Mesodermal cell (in vitro differentiated cells): ENCODE data around the gene DICER1.

Source experiments
- H3K27ac ChIP-seq: 2 replicates; pipeline ENCODE4 v1.7.0; 2013; ENCODE audit warnings: mild to moderate bottlenecking, low read depth, low read length, moderate library complexity; ENCODE audit not compliant: severe bottlenecking
- H3K36me3 ChIP-seq: 2 replicates; pipeline ENCODE4 v1.7.1; 2013; ENCODE audit warnings: mild to moderate bottlenecking, low read length, moderate library complexity; ENCODE audit not compliant: control insufficient read depth, insufficient read depth
- H3K4me1 ChIP-seq: one replicate; pipeline ENCODE4 v1.7.1; 2013; ENCODE audit warnings: mild to moderate bottlenecking, low read length; ENCODE audit not compliant: insufficient read depth, control insufficient read depth, poor library complexity, severe bottlenecking
- H3K4me3 ChIP-seq: 2 replicates; pipeline ENCODE4 v1.7.0; 2013; ENCODE audit warnings: low read length, control low read depth, mild to moderate bottlenecking; ENCODE audit not compliant: insufficient read depth, poor library complexity, severe bottlenecking; ENCODE audit errors: extremely low read depth
- H3K9me3 ChIP-seq: 2 replicates; pipeline ENCODE4 v1.7.1; 2013; ENCODE audit warnings: mild to moderate bottlenecking, low read length, moderate library complexity; ENCODE audit not compliant: control insufficient read depth
- WGBS, 2 experiments: methylation state at CpG; one replicate each; pipeline ENCODE4 v1.1.5; 2013; ENCODE audit warnings: missing lambda C conversion rate in 2 of 2; ENCODE audit not compliant: insufficient coverage in 2 of 2; 5-methylcytosine and 5-hydroxymethylcytosine counted together

The DICER1 gene

DNA sequence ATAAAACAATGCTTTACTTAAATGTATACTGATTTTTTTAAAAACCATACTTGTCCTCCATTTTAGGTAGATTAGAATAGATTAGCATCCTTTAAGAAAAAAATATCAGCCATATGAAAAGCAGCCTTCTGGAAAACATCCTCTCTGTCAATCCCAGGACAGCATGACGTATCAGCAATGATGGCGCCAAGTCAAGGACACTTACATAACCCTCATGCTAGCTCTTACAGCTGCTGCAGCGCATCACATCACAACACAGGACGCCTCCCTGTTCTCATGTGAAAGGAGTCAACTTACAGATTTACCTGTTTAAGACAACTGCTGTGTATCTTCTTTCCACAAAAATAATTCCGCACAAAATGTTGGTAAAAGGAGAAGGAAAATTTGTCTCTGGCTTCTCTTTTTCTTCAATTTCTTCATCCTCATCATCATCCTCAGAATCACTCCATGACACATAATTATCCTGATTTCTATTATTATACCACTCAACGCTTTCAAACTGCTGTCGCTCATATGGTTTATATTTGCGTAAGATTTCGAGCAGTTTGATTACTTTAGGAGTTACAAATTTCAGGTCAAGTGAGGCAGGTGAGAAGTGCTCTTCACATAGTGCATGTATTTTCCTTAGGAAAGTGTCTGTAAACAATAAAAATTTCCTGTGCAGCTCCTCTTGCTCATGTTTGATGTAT lies 33.3 kb downstream of the DICER1 start:
- Histone ChIP-seq H3K4me3 (no peak overlapping the region), H3K27ac (no peak overlapping the region)
- WGBS, 2 experiments: 100% methylated on average over 3 of the region's 9 CpGs; no CpG with 5 or more reads in 1 of the 2 experiments

DNA sequence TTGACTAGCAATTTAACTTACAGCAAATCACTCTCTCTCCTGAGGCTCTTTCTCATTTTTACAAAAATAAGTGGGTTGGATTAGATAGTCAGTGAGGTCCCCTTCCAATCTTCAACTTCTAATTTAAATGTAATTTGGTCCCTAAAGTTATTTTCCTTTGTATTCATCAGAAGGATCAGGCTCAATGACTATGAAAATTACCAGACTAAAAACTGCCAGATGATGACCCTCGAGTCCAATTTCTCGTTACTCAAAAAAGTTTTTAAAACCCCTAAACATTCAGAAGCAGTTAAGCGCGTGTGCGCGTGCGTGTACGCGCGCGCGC lies 34.7 kb downstream of the DICER1 start:
- no CpG with 5 or more reads among the region's 12 CpGs for WGBS, 2 experiments
- Histone ChIP-seq H3K4me3 (no peak overlapping the region), H3K4me1 (peaks cover 14% of the 10 kb centered on the region), H3K9me3 (no peaks in the 10 kb centered on the region), H3K27ac (no peak overlapping the region), H3K36me3 (peaks cover 38% of the 10 kb centered on the region)

More for the DNA sequence above, 33.3 kb downstream of the DICER1 start:
- peaks cover 34% of the 10 kb centered on the region for H3K36me3 ChIP-seq
- H3K9me3 ChIP-seq: no peaks in the 10 kb centered on the region
- H3K4me1 ChIP-seq: peaks cover 11% of the 10 kb centered on the region

DNA sequence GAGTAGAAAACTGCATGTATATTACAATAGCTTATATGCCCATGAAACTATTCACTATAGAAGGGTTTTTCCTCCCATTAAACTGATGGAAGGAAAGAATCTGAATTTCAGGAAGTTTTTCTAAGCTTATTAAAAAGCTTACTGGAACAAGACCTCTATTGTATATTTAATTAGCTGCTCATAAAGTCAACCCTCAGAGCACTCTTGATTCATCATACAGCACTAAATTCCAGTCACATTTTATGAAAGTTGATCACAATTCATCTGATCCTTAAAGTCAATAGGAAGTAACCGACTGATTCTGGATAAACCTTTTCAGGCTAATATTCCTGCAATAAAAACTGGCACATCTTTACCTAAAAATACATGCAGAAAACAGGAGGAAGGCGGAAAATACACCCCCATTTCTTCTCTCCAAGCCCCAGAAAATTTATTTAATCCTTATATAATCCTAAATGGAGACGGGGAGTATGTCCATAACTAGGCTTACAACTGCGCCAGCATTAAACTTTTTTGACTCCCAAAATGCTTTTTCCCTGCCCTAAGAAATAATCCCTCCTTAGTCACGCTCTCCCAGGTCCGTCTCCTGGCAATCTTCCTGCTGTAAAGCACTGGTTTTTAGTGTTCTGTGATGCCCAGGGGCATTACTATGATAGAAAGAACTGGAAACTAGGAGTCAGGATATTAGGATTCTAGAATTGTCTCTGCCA lies 35.3 kb downstream of the DICER1 start:
- no peak overlapping the region for H3K4me3 ChIP-seq
- peaks cover 11% of the 10 kb centered on the region for H3K4me1 ChIP-seq
- 95 to 100% methylated on average over 1 to 6 of the region's 6 CpGs for WGBS, 2 experiments
- H3K36me3 ChIP-seq: peaks cover 43% of the 10 kb centered on the region
- no peak overlapping the region for H3K27ac ChIP-seq
- H3K9me3 ChIP-seq: no peaks in the 10 kb centered on the region

DNA sequence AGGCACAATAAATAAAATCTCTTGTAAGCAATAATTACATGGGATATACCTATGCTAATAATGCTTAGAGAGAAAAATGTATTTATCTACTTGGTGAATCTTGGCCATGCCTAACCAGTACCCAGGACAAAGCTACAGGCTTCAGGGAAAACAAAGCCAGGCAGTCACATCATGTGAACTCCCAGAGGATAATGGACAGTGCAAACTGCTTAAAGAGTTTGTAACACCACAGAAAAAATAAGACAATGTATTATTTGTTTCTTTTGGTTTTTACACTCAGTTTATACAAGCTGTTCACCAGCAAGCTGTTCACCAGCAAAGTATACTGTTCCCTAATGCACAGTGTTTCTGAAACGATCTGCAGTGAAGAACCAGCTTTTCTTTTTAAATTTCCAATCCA lies 38.0 kb downstream of the DICER1 start:
- WGBS, 2 experiments: no CpG with 5 or more reads among the region's 1 CpG
- no peak overlapping the region for H3K27ac ChIP-seq

DNA sequence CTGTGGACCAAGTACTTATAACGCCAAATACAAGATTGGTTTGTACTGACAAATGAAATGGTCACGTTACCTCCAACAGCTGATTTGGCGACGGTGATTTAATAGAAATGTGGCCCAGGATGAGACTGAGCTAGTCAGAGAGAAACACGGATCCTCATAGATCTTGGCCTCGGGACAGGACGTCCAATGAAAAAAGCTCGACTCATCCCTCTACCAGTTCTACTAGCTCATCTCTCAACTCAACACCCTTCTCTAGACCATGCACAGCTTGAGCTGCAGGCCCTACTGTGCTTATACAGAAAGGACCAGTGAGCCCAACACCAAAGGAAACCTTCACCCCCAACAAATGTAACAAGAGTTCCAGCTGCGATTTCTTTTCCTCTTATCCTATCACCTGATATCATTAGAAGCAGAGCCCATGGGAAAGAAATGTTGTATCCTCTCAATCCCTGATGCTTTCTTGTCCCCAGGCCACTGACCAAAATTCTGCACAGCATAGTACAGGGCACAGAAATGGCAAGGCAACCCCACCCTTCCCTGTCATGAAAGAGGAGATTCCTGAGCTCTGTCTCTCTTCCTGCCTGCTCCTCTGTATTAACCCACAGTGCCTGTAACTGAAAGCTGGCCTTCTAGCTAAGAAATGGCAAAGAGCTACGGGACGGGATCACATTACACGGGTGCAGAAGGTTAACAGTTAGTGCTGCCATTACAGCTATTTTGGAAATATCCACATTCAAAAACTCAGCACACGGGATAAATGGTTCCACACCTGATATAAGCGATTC lies 39.2 kb downstream of the DICER1 start:
- peaks cover 43% of the 10 kb centered on the region for H3K36me3 ChIP-seq
- WGBS, 2 experiments: 89 to 95% methylated on average over 11 to 12 of the region's 14 CpGs
- no peak overlapping the region for H3K27ac ChIP-seq

More for the DNA sequence above, 38.0 kb downstream of the DICER1 start:
- Histone ChIP-seq H3K36me3 (peaks cover 46% of the 10 kb centered on the region), H3K4me3 (no peak overlapping the region), H3K4me1 (peaks cover 3% of the 10 kb centered on the region), H3K9me3 (no peaks in the 10 kb centered on the region)

DNA sequence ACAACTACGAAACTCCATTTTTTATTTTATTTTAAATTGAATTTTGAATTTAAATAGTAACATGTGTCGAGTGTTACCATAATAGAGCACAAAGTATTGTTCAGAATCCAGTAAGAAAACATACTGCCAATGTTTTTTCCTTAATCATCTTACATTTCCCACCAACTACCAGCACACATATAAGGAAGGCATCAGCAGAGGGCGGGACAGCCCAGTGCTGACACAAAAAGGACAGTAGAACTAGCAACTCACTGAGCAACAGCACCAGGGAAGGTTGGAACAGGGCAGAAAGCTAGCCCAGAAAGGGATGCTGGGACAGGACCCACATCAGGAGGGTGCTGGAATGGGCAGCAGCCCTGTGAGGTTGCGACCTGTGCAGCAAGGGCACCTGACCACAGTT lies 43.9 kb downstream of the DICER1 start:
- peaks cover 3% of the 10 kb centered on the region for H3K4me1 ChIP-seq
- H3K4me3 ChIP-seq: no peak overlapping the region
- no peak overlapping the region for H3K27ac ChIP-seq
- WGBS, 2 experiments: 90 to 95% methylated on average over 2 of the region's 4 CpGs
- H3K9me3 ChIP-seq: no peaks in the 10 kb centered on the region
- peaks cover 68% of the 10 kb centered on the region for H3K36me3 ChIP-seq

More for the DNA sequence above, 39.2 kb downstream of the DICER1 start:
- Histone ChIP-seq H3K4me1 (peaks cover 3% of the 10 kb centered on the region), H3K4me3 (no peak overlapping the region), H3K9me3 (no peaks in the 10 kb centered on the region)

DNA sequence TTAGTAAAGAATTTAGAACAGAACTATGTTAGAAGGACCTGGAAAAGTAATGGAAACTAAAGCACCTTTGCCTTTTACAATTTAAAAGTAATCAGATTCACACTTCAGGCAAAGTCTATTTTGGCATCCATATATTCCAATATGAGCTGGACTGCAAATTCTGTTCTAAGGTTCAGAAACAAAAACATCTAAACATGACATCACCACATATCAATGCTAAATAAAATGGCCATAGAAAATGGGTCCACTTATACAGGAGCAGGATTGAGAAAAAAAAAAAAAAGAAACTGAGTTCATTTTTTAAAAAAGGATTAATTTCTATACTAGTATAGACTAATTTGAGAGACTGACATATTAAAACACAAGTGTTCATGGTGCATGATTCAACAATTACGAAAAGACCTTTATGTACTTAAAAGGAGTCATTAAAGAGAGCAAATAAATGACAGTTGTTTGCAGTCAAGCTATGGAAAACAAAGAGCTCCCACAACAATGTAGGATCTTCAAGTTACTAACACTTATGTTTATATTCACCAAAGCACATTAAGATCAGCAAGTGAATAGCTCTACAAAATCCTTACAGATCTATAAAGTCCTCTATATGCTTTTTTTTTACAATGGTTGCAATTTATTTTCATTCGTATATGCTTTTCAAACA lies 45.7 kb downstream of the DICER1 start:
- no peak overlapping the region for H3K27ac ChIP-seq
- no peaks in the 10 kb centered on the region for H3K9me3 ChIP-seq
- H3K4me3 ChIP-seq: no peak overlapping the region
- 100% methylated on average over 1 of the region's 2 CpGs for WGBS, 2 experiments
- H3K36me3 ChIP-seq: peaks cover 74% of the 10 kb centered on the region
- no peaks in the 10 kb centered on the region for H3K4me1 ChIP-seq

DNA sequence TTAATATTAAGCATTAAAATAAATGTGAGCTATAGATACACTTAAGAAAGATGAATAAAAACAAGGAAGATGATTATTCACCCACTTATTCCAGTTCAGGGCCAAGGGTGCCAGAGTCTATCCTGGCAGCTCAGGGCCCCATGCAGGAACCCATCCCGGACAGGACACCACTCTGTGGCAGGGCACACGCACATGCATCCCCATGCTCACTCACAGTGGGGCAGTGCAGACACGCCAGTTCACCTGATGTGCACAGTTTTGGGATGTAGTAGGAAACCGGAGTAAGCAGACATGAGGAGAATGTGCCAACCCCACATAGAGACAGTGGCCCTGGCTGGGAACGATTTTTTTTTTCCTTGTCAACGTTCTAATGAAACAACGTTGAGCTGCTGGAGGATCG lies 47.2 kb downstream of the DICER1 start:
- 91 to 93% methylated on average over 4 to 7 of the region's 8 CpGs for WGBS, 2 experiments
- Histone ChIP-seq H3K27ac (no peak overlapping the region), H3K36me3 (peaks cover 68% of the 10 kb centered on the region), H3K9me3 (no peaks in the 10 kb centered on the region), H3K4me1 (no peaks in the 10 kb centered on the region), H3K4me3 (no peak overlapping the region)

DNA sequence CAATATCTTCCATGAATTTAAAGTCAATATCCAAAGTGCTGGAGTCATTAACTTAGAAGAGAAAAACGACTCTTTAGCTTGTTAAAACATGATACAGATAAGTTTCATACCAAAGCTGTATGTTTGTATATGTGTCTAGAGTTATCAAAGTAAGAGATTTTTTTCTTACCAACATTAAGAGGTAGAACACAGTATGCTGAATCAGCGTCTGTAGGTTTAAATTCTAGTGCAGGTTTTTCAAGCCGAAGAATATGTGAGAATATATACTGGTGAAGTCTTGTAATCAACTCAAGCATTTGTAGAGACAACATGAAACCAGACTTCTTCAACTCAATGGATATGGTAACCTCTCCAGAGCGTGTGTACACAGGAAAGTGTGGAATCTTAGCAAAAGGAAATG lies 49.6 kb downstream of the DICER1 start:
- no peak overlapping the region for H3K27ac ChIP-seq
- peaks cover 77% of the 10 kb centered on the region for H3K36me3 ChIP-seq
- WGBS, 2 experiments: 100% methylated on average over 1 to 2 of the region's 4 CpGs
- no peak overlapping the region for H3K4me3 ChIP-seq
- H3K9me3 ChIP-seq: no peaks in the 10 kb centered on the region
- H3K4me1 ChIP-seq: no peaks in the 10 kb centered on the region

DNA sequence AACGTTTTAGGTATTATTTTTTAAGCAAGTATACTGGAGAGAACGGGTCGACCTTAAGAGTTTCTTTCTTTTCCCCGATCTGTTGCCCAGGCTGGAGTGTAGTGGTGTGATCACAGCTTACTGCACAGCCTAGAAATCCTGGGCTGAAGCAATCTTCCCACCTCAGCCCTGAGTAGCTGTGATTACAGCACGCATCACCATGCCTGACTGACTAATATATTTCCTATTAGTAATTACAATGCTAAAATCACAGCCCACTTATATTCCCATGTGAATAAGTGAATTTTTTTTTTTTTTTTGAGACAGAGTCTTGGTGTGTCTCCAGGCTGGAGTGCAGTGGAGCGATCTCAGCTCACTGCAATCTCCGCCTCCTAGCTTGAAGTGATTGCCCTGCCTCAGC lies 50.4 kb downstream of the DICER1 start:
- Histone ChIP-seq H3K4me3 (no peak overlapping the region), H3K27ac (no peak overlapping the region), H3K9me3 (no peaks in the 10 kb centered on the region), H3K4me1 (no peaks in the 10 kb centered on the region), H3K36me3 (peaks cover 83% of the 10 kb centered on the region)
- WGBS, 2 experiments: 96 to 100% methylated on average over 3 to 4 of the region's 7 CpGs
